HCT116 (cell line): ENCODE measurements around the gene SYT9. TPM values are rescaled to one million over a fixed set of nuclear protein-coding genes. Genes with fewer than 3 reads are reported as not detected.
A peak's percentile ranks its signal among the peaks of the same experiment; 100 is the strongest.

ENCODE experiments used
- ATAC-seq: fragments of 200-7000 bp; cut with Tn5 transposase; 2 replicates; pipeline ENCODE4 v1.9.1; 2020; ENCODE audit warnings: mild to moderate bottlenecking, moderate library complexity
- BruUV-seq: library from RNA; stranded (reverse); fragments of 400-500 nt; replicated peaks from 2 replicates; lab custom pipeline; 2021; lab: Mats Ljungman, UMichigan
- CTCF ChIA-PET: fragments of 300-600 bp; sonication (Branson Sonifier 250); formaldehyde crosslinking; loops from one replicate; lab custom pipeline; 2021; ENCODE audit warnings: antibody characterized with exemption; lab: Charles Lee
- POLR2A ChIA-PET: fragments of 300-600, 350-600 bp; sonication (Branson Sonifier 250); formaldehyde crosslinking; loops from one replicate; lab custom pipeline; 2021; ENCODE audit warnings: antibody characterized with exemption; lab: Charles Lee
- RAD21 ChIA-PET, 2 experiments: fragments of 300-600 bp; sonication (Branson Sonifier 250); formaldehyde crosslinking; loops; one replicate each; lab custom pipeline; 2023; ENCODE audit warnings: low total read pairs in 2 of 2; ENCODE audit not compliant: uncharacterized antibody in 2 of 2, unreplicated experiment in 2 of 2, low non-redundant PET in 1 of 2; lab: Charles Lee
- DNase-seq: peaks from one replicate; pipeline ENCODE4 v3.0.0-alpha.2; 2010; ENCODE audit warnings: low read depth, low spot score
- H2AFZ ChIP-seq: fragments of 200-600 bp; shearing (Covaris generic), sonication (generic); 2 replicates; pipeline ENCODE4 v1.6.1; 2017; ENCODE audit warnings: low read depth, mixed run types, mixed read lengths, antibody characterized with exemption, low read length; ENCODE audit not compliant: poor library complexity, severe bottlenecking
- H3K27ac ChIP-seq: 2 replicates; pipeline ENCODE4 v1.5.1; 2012; ENCODE audit warnings: low read depth, low read length
- H3K27me3 ChIP-seq: fragments of 200-600 bp; sonication (generic); 2 replicates; pipeline ENCODE4 v1.6.1; 2016; ENCODE audit warnings: mixed run types, low read length, mixed read lengths; ENCODE audit not compliant: insufficient read depth
- H3K36me3 ChIP-seq, 2 experiments: fragments of 200-500 bp in 1 of 2; fragments of 200-600 bp in 1 of 2; sonication (Bioruptor generic) in 1 of 2; sonication (generic) in 1 of 2; 2 replicates each; pipeline versions ENCODE4 v1.5.1 to v1.6.1; 2014 to 2016; ENCODE audit warnings: low read length in 2 of 2, inconsistent platforms in 1 of 2, mixed read lengths in 1 of 2, mixed run types in 1 of 2; ENCODE audit not compliant: insufficient read depth in 2 of 2, control insufficient read depth in 1 of 2
- H3K4me1 ChIP-seq, 2 experiments: fragments of 200-600 bp in 1 of 2; sonication (generic) in 1 of 2; 2 replicates each; pipeline versions ENCODE4 v1.5.1 to v1.6.1; 2012 to 2017; ENCODE audit warnings: low read length in 2 of 2, inconsistent platforms in 1 of 2, mild to moderate bottlenecking in 1 of 2, mixed read lengths in 1 of 2, mixed run types in 1 of 2, moderate library complexity in 1 of 2; ENCODE audit not compliant: insufficient read depth in 2 of 2, control insufficient read depth in 1 of 2
- H3K4me2 ChIP-seq: fragments of 200-600 bp; sonication (generic); 2 replicates; pipeline ENCODE4 v1.6.1; 2017; ENCODE audit warnings: mixed run types, low read length, mixed read lengths
- H3K4me3 ChIP-seq, 2 experiments: fragments of 200-600 bp in 1 of 2; sonication (generic) in 1 of 2; replicated peaks in 1 of 2; 2 replicates each; pipeline ENCODE4 v1.5.1; 2011 to 2016; ENCODE audit warnings: low read length in 2 of 2, control low read depth in 1 of 2, low read depth in 1 of 2, mild to moderate bottlenecking in 1 of 2, mixed read lengths in 1 of 2, mixed run types in 1 of 2
- H3K79me2 ChIP-seq: fragments of 200-600 bp; sonication (generic); 2 replicates; pipeline ENCODE4 v1.6.1; 2017; ENCODE audit warnings: mild to moderate bottlenecking, mixed run types, low read length, moderate library complexity, mixed read lengths; ENCODE audit not compliant: insufficient read depth
- H3K9ac ChIP-seq: fragments of 200-600 bp; sonication (generic); 2 replicates; pipeline ENCODE4 v1.6.1; 2016; ENCODE audit warnings: low read length, mixed read lengths
- H3K9me2 ChIP-seq: fragments of 200-600 bp; sonication (generic), shearing (Covaris generic); 2 replicates; pipeline ENCODE4 v1.6.1; 2017; ENCODE audit warnings: mixed run types, mild to moderate bottlenecking, moderate library complexity; ENCODE audit not compliant: insufficient read depth
- H3K9me3 ChIP-seq, 2 experiments: fragments of 200-500 bp in 1 of 2; fragments of 200-600 bp in 1 of 2; sonication (Bioruptor generic) in 1 of 2; sonication (generic) in 1 of 2; 2 replicates each; pipeline ENCODE4 v1.6.1; 2014 to 2017; ENCODE audit warnings: low read length in 2 of 2, mixed read lengths in 2 of 2, inconsistent platforms in 1 of 2, low read depth in 1 of 2, mild to moderate bottlenecking in 1 of 2, mixed run types in 1 of 2, moderate library complexity in 1 of 2; ENCODE audit not compliant: control insufficient read depth in 1 of 2, insufficient read depth in 1 of 2
- H4K20me1 ChIP-seq: fragments of 200-600 bp; sonication (generic), shearing (Covaris generic); 2 replicates; pipeline ENCODE4 v1.6.1; 2017; ENCODE audit warnings: mixed run types, mild to moderate bottlenecking, moderate library complexity; ENCODE audit not compliant: insufficient read depth
- CBX3 ChIP-seq: IDR thresholded peaks from 2 replicates; pipeline ENCODE4 v1.6.1; 2012; ENCODE audit warnings: low read depth
- EGR1 ChIP-seq: IDR thresholded peaks from 2 replicates; pipeline ENCODE4 v1.6.1; 2012; ENCODE audit warnings: low read depth
- EZH2phosphoT487 ChIP-seq: fragments of 200-600 bp; IDR thresholded peaks from 2 replicates; pipeline ENCODE4 v1.6.1; 2018; ENCODE audit warnings: antibody characterized with exemption, borderline replicate concordance
- FOSL1 ChIP-seq: IDR thresholded peaks from 2 replicates; pipeline ENCODE4 v1.6.1; 2012; ENCODE audit warnings: low read depth
- POLR2A ChIP-seq: IDR thresholded peaks from 2 replicates; pipeline ENCODE4 v1.7.0; 2011; ENCODE audit warnings: borderline replicate concordance; ENCODE audit not compliant: insufficient read depth, insufficient read length; ENCODE audit errors: extremely low read depth
- RAD21 ChIP-seq: IDR thresholded peaks from 2 replicates; pipeline ENCODE4 v1.6.1; 2012; ENCODE audit warnings: low read depth, mild to moderate bottlenecking
- SIN3A ChIP-seq: IDR thresholded peaks from 2 replicates; pipeline ENCODE4 v1.6.1; 2012; ENCODE audit warnings: low read depth
- TCF7L2 ChIP-seq: IDR thresholded peaks from 2 replicates; pipeline ENCODE4 v1.7.0; 2011; ENCODE audit warnings: borderline replicate concordance, inconsistent platforms; ENCODE audit not compliant: insufficient read depth, insufficient read length; ENCODE audit errors: extremely low read depth
- YY1 ChIP-seq: IDR thresholded peaks from 2 replicates; pipeline ENCODE4 v1.6.1; 2011; ENCODE audit warnings: low read length, low read depth, moderate library complexity, mild to moderate bottlenecking; ENCODE audit not compliant: insufficient replicate concordance; ENCODE audit errors: extremely low read depth
- ZFX ChIP-seq: fragments of 450-650 bp; IDR thresholded peaks from 2 replicates; pipeline ENCODE4 v1.6.1; 2017
- ZNF274 ChIP-seq: fragments of 200-500 bp; sonication (Bioruptor generic); IDR thresholded peaks from 2 replicates; pipeline ENCODE4 v1.6.1; 2014; ENCODE audit warnings: mild to moderate bottlenecking, low read depth, low read length, inconsistent platforms
- intact Hi-C: fragments of 100-400 bp; cut with micrococcal nuclease; formaldehyde crosslinking; loops from 2 replicates; pipeline ENCODE4 v1.10.0; 2022
- total RNA-seq: library from RNA; stranded (reverse); gene quantifications from one replicate; pipeline ENCODE4 v1.2.1, GENCODE V29; 2021; ENCODE audit not compliant: unreplicated experiment
- TF ChIP-seq, protein P1 (sequence below): IDR thresholded peaks from 2 replicates; pipeline ENCODE4 v1.6.1; 2011; ENCODE audit warnings: mild to moderate bottlenecking, low read length, moderate library complexity; ENCODE audit not compliant: insufficient replicate concordance; ENCODE audit errors: extremely low read depth
- TF ChIP-seq, protein P2 (sequence below), 3 experiments: fragments of 200-600 bp in 1 of 3; sonication (generic) in 1 of 3; IDR thresholded peaks in 2 of 3; conservative IDR thresholded peaks in 1 of 3; 2 replicates each; pipeline ENCODE4 v1.5.1; 2012 to 2017; ENCODE audit warnings: low read depth in 2 of 3, low read length in 2 of 3, antibody characterized with exemption in 1 of 3, borderline replicate concordance in 1 of 3, control low read depth in 1 of 3, mild to moderate bottlenecking in 1 of 3, mixed read lengths in 1 of 3, mixed run types in 1 of 3, moderate library complexity in 1 of 3; ENCODE audit not compliant: insufficient read depth in 1 of 3
- TF ChIP-seq, protein P3 (sequence below): IDR thresholded peaks from 2 replicates; pipeline ENCODE4 v1.6.1; 2012
- TF ChIP-seq, protein P4 (sequence below): IDR thresholded peaks from 2 replicates; pipeline ENCODE4 v1.6.1; 2012; ENCODE audit warnings: low read depth

SYT9 gene
- total RNA-seq, 1 experiment from 2014 or later: not detected

DNA sequence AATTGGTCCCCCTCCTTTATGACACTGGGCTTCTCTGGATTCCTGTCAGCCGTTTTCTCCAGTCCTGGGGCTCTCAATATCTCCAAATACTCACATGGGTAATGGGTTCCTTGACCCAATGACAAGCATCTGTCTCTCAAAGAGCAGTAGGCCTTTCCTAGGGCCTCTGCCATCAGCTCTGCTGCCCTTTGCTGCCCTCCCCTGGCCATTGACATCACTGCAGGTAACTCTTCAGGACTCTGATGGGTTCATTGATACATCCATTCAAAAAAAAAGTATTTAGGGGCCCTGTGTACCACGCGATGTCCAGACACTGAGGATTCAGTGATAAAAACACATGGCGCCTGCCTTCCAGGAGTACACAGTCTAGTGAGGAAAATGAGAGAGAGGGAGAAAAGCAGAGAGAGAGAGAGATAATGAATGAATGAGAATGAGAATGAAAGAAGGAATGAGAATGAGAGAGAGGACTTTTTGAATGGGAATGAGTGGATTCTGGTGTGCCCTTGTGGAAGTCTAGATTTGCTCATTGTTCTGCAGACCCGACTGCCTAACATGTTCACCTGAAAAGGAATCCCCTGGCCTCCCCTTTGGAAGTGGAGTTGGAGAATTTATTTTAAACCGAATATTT is 191.0 kb downstream of the SYT9 start:
- no peaks in the 10 kb centered on the region for H3K36me3 ChIP-seq
- H4K20me1 ChIP-seq: no peaks in the 10 kb centered on the region
- H3K27me3 ChIP-seq: peaks cover 73% of the 10 kb centered on the region
- H3K27ac ChIP-seq: no peak overlapping the region
- ChIA-PET POLR2A (no interaction called here), RAD21 (no interaction called here), CTCF (interaction anchor here (0.7 to 2.5 kb wide), 7 partner anchors 17 to 657 kb away, joined by 3 to 12 read pairs (median 3); no protein-coding TSS in a partner anchor)
- BruUV-seq: no TSS peak
- intact Hi-C loops: loop anchor here (1.0 to 10.0 kb wide), 4 partner anchors 90 to 688 kb away; no protein-coding TSS in a partner anchor
- H3K4me3 ChIP-seq: no peak overlapping the region
- no peaks in the 10 kb centered on the region for H3K4me1 ChIP-seq
- no peaks in the 10 kb centered on the region for H3K9me2 ChIP-seq
- no peaks in the 10 kb centered on the region for H3K79me2 ChIP-seq
- DNase-seq (peak; percentile 38), ATAC-seq (peak; percentile 90)
- no peak overlapping the region for H3K9ac ChIP-seq
- TF ChIP-seq POLR2A (no peak), EZH2phosphoT487 (no peak), EGR1 (no peak), TCF7L2 (no peak), ZFX (no peak), ZNF274 (no peak), CBX3 (no peak), SIN3A (no peak), YY1 (no peak), FOSL1 (no peak), RAD21 (peak; percentile 78)
- TF ChIP-seq, protein P1, sequence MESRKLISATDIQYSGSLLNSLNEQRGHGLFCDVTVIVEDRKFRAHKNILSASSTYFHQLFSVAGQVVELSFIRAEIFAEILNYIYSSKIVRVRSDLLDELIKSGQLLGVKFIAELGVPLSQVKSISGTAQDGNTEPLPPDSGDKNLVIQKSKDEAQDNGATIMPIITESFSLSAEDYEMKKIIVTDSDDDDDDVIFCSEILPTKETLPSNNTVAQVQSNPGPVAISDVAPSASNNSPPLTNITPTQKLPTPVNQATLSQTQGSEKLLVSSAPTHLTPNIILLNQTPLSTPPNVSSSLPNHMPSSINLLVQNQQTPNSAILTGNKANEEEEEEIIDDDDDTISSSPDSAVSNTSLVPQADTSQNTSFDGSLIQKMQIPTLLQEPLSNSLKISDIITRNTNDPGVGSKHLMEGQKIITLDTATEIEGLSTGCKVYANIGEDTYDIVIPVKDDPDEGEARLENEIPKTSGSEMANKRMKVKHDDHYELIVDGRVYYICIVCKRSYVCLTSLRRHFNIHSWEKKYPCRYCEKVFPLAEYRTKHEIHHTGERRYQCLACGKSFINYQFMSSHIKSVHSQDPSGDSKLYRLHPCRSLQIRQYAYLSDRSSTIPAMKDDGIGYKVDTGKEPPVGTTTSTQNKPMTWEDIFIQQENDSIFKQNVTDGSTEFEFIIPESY: no peak
- TF ChIP-seq, protein P2, sequence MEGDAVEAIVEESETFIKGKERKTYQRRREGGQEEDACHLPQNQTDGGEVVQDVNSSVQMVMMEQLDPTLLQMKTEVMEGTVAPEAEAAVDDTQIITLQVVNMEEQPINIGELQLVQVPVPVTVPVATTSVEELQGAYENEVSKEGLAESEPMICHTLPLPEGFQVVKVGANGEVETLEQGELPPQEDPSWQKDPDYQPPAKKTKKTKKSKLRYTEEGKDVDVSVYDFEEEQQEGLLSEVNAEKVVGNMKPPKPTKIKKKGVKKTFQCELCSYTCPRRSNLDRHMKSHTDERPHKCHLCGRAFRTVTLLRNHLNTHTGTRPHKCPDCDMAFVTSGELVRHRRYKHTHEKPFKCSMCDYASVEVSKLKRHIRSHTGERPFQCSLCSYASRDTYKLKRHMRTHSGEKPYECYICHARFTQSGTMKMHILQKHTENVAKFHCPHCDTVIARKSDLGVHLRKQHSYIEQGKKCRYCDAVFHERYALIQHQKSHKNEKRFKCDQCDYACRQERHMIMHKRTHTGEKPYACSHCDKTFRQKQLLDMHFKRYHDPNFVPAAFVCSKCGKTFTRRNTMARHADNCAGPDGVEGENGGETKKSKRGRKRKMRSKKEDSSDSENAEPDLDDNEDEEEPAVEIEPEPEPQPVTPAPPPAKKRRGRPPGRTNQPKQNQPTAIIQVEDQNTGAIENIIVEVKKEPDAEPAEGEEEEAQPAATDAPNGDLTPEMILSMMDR (IDR thresholded peaks at IDR 0.05 in 2 of 3, conservative IDR thresholded peaks at IDR 0.05 in 1 of 3; ENCODE audit: borderline replicate concordance in 1 of 3, insufficient read depth in 1 of 3, low read depth in 2 of 3, low read length in 2 of 3): peak; percentile 53 to 86 (median 85); a peak in 5 of 6 replicates
- TF ChIP-seq, protein P3, sequence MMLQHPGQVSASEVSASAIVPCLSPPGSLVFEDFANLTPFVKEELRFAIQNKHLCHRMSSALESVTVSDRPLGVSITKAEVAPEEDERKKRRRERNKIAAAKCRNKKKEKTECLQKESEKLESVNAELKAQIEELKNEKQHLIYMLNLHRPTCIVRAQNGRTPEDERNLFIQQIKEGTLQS: no peak
- TF ChIP-seq, protein P4, sequence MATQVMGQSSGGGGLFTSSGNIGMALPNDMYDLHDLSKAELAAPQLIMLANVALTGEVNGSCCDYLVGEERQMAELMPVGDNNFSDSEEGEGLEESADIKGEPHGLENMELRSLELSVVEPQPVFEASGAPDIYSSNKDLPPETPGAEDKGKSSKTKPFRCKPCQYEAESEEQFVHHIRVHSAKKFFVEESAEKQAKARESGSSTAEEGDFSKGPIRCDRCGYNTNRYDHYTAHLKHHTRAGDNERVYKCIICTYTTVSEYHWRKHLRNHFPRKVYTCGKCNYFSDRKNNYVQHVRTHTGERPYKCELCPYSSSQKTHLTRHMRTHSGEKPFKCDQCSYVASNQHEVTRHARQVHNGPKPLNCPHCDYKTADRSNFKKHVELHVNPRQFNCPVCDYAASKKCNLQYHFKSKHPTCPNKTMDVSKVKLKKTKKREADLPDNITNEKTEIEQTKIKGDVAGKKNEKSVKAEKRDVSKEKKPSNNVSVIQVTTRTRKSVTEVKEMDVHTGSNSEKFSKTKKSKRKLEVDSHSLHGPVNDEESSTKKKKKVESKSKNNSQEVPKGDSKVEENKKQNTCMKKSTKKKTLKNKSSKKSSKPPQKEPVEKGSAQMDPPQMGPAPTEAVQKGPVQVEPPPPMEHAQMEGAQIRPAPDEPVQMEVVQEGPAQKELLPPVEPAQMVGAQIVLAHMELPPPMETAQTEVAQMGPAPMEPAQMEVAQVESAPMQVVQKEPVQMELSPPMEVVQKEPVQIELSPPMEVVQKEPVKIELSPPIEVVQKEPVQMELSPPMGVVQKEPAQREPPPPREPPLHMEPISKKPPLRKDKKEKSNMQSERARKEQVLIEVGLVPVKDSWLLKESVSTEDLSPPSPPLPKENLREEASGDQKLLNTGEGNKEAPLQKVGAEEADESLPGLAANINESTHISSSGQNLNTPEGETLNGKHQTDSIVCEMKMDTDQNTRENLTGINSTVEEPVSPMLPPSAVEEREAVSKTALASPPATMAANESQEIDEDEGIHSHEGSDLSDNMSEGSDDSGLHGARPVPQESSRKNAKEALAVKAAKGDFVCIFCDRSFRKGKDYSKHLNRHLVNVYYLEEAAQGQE: no peak
- no peaks in the 10 kb centered on the region for H3K9me3 ChIP-seq
- H3K4me2 ChIP-seq: no peak overlapping the region
- H2AFZ ChIP-seq: no peak overlapping the region
